Activated naive CD4-positive, alpha-beta T cell treated with Interleukin-2 at 50 U/mL for 16 hours (primary cell): ENCODE data around the gene EIF5A2.
"Not testable (repeated sequence)": the region's sequence is repeated elsewhere in the genome, so short reads cannot be mapped to it uniquely, and the experiment has no call there.

Experiments
- DNase-seq: peaks from one replicate; pipeline ENCODE4 v3.0.0-alpha.2; 2020

EIF5A2 gene

GRCh38 chr3:170896333-170896732 lies 12.1 kb downstream of the EIF5A2 start:
- not testable (repeated sequence) for DNase-seq

GRCh38 chr3:170893895-170894294 lies 14.5 kb downstream of the EIF5A2 start:
- DNase-seq = no peak

- no peak for DNase-seq
Measured at GRCh38 chr3:170889630-170890029, 18.8 kb downstream of the EIF5A2 start.

- no peak for DNase-seq
Measured at GRCh38 chr3:170889132-170889531, 19.3 kb downstream of the EIF5A2 start.

GRCh38 chr3:170884109-170884930 lies 24.1 kb downstream of the EIF5A2 start:
- DNase-seq = not testable (repeated sequence)

- not testable (repeated sequence) for DNase-seq
Measured at GRCh38 chr3:170878688-170879087, 29.7 kb downstream of the EIF5A2 start.

GRCh38 chr3:170877311-170877710 lies 31.1 kb downstream of the EIF5A2 start:
- DNase-seq = not testable (repeated sequence)

GRCh38 chr3:170876537-170876936 lies 31.9 kb downstream of the EIF5A2 start:
- DNase-seq = no peak

GRCh38 chr3:170869645-170870593 lies 38.5 kb downstream of the EIF5A2 start, which contains the start of gene RPL22L1:
Gene RPL22L1, minus strand, starts transcription at chr3:170870195. Its CDS starts 28 bp downstream, at chr3:170870167.
- DNase-seq = peak; percentile 93

GRCh38 chr3:170869239-170869590 lies 39.2 kb downstream of the EIF5A2 start:
- no peak for DNase-seq

- peak; percentile 19 for DNase-seq
Measured at GRCh38 chr3:170868577-170869238, 39.7 kb downstream of the EIF5A2 start.

GRCh38 chr3:170867143-170867937 lies 41.1 kb downstream of the EIF5A2 start:
- no peak for DNase-seq

GRCh38 chr3:170866499-170866898 lies 41.9 kb downstream of the EIF5A2 start:
- DNase-seq = no peak

GRCh38 chr3:170865209-170866094 lies 43.0 kb downstream of the EIF5A2 start:
- DNase-seq = no peak

- DNase-seq = no peak
Measured at GRCh38 chr3:170864525-170865208, 43.8 kb downstream of the EIF5A2 start.

GRCh38 chr3:170863816-170864215 lies 44.6 kb downstream of the EIF5A2 start:
- DNase-seq = no peak

GRCh38 chr3:170862618-170863374 lies 45.6 kb downstream of the EIF5A2 start:
- DNase-seq = no peak

GRCh38 chr3:170858599-170858998 lies 49.8 kb downstream of the EIF5A2 start:
- no peak for DNase-seq

GRCh38 chr3:170852324-170852723 lies 56.1 kb downstream of the EIF5A2 start:
- no peak for DNase-seq
